ENCODE measurements around the gene AQP12B.

GRCh38 chr2:240655931-240656886 lies 26.5 kb downstream of the AQP12B start:
- no peak for TF ChIP-seq SUZ12 (IDR thresholded peaks at IDR 0.05; ENCODE audit: extremely low read depth, insufficient read depth, insufficient read length)
- TF ChIP-seq YY1 (IDR thresholded peaks at IDR 0.05; ENCODE audit: insufficient read depth, insufficient read length), result no peak
- TF ChIP-seq ZNF274 (IDR thresholded peaks at IDR 0.05; ENCODE audit: low read depth, low read length), result no peak
